Measurements from ENCODE around the gene CTAGE1. TPM values are rescaled to one million over a fixed set of nuclear protein-coding genes. Genes with fewer than 3 reads are reported as not detected.
"Not testable (repeated sequence)": the region's sequence is repeated elsewhere in the genome, so short reads cannot be mapped to it uniquely, and the experiment has no call there.

The CTAGE1 gene
- total and polyA plus RNA-seq, 10 of the 15 experiments (the other 5 are each of a cell fraction or from before 2014, with no cell fraction given): 0.01 TPM; not detected in 9

DNA sequence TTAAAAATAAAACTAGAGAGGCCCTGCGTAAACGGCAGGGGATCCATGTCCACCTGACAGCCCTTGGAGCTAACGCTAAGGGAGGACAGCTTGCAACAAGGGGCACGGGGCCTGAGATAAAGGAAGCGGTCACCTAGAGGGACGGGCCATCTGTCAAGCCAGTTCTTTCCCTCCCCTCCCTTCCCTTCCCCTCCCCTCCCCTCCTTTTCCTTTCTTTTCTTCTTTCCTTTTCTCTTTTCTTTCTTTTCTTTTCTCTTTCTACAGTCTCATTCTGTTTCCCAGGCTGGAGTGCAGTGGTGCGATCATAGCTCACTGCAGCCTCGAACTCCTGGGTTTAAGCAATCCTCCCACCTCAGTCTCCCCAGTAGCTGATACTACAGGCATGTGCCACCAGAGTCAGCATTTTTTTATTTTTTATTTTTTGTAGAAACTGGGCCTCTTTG lies 34.5 kb upstream of the CTAGE1 start (continued):
- TF ChIP-seq EGR1 (IDR thresholded peaks at IDR 0.05; ENCODE audit: borderline replicate concordance in 1 of 2, low read depth in 2 of 2, low read length in 2 of 2): no peak
- TF ChIP-seq RB1 (IDR thresholded peaks at IDR 0.05; ENCODE audit: borderline replicate concordance): no peak
- TF ChIP-seq USF2 (IDR thresholded peaks at IDR 0.05; ENCODE audit: borderline replicate concordance, low read depth, low read length): no peak

- SMC1A ChIA-PET (ENCODE audit: uncharacterized antibody, unreplicated experiment): no interaction called here
- CTCF ChIA-PET: no interaction called here
- Histone ChIP-seq H3K9ac (ENCODE audit: control insufficient read depth, insufficient read depth, low read length) (no peak overlapping the region), H3K9me3 (replicated peaks; ENCODE audit: control insufficient read depth, insufficient read depth, low read length) (no peaks in the 10 kb centered on the region), H3K4me1 (ENCODE audit: control insufficient read depth, insufficient read depth, low read length) (no peaks in the 10 kb centered on the region), H2AFZ (ENCODE audit: control insufficient read depth, low read depth, low read length) (no peak overlapping the region), H3K4me3 (no peak overlapping the region), H3K36me3 (ENCODE audit: control insufficient read depth in 2 of 2, insufficient read depth in 2 of 2, low read length in 1 of 2) (no peaks in the 10 kb centered on the region), H3K27ac (ENCODE audit: control insufficient read depth, insufficient read depth) (no peak overlapping the region), H3K4me2 (ENCODE audit: control insufficient read depth, insufficient read depth) (no peak overlapping the region), H4K20me1 (ENCODE audit: control insufficient read depth, insufficient read depth) (no peaks in the 10 kb centered on the region), H3K27me3 (replicated peaks in 1 of 2; ENCODE audit: control insufficient read depth in 2 of 2, insufficient read depth in 2 of 2, low read length in 1 of 2) (no peaks in the 10 kb centered on the region), H3K79me2 (ENCODE audit: control insufficient read depth, insufficient read depth, low read length) (no peaks in the 10 kb centered on the region)
- RAD21 ChIA-PET (ENCODE audit: unreplicated experiment): no interaction called here
- in situ Hi-C loops (cut with MboI): no loop called here
- no peak for DNase-seq (ENCODE audit: low read depth, low spot score)
- TF ChIP-seq LARP7 (IDR thresholded peaks at IDR 0.05) (no peak), TCF12 (IDR thresholded peaks at IDR 0.05; ENCODE audit: low read depth, low read length) (no peak)
- no peak for FAIRE-seq
- WGBS (ENCODE audit: insufficient coverage, insufficient replicate concordance, low lambda C conversion rate, missing lambda C conversion rate): 53% methylated on average over 7 of the region's 7 CpGs
- POLR2A ChIA-PET: no interaction called here
- BruUV-seq (replicated peaks): no TSS peak
- intact Hi-C loops (cut with micrococcal nuclease; ENCODE audit: unreplicated experiment): loop anchor here (10.0 kb wide), 1 partner anchor 57 kb away; no protein-coding TSS in a partner anchor
- ATAC-seq: no peak
Measured at GRCh38 chr18:22451796-22452195, 34.1 kb upstream of the CTAGE1 start.

DNA sequence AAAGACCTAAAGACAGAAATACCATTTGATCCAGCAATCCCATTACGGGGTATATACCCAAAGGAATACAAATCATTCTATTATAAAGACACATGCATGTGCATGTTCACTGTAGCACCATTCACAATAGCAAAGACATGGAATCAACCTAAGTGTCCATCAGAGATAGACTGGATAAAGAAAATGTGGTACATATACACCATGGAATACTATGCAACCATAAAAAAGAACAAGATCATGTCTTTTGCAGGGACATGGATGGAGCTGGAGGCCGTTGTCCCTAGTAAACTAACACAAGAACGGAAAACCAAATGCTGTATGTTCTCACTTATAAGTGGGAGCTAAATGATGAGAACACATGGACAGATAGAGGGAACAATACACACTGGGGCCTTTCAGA lies 33.1 kb upstream of the CTAGE1 start:
- ATAC-seq; H2AFZ ChIP-seq (ENCODE audit: control insufficient read depth, low read depth, low read length); SMC1A ChIA-PET (ENCODE audit: uncharacterized antibody, unreplicated experiment); H3K4me2 ChIP-seq (ENCODE audit: control insufficient read depth, insufficient read depth); FAIRE-seq; DNase-seq (ENCODE audit: low read depth, low spot score); H3K27ac ChIP-seq (ENCODE audit: control insufficient read depth, insufficient read depth); in situ Hi-C loops (cut with MboI); RAD21 ChIA-PET (ENCODE audit: unreplicated experiment); BruUV-seq (replicated peaks); H4K20me1 ChIP-seq (ENCODE audit: control insufficient read depth, insufficient read depth); H3K4me3 ChIP-seq; H3K27me3 ChIP-seq (replicated peaks in 1 of 2; ENCODE audit: control insufficient read depth in 2 of 2, insufficient read depth in 2 of 2, low read length in 1 of 2); H3K9ac ChIP-seq (ENCODE audit: control insufficient read depth, insufficient read depth, low read length); H3K9me3 ChIP-seq (replicated peaks; ENCODE audit: control insufficient read depth, insufficient read depth, low read length); H3K36me3 ChIP-seq (ENCODE audit: control insufficient read depth in 2 of 2, insufficient read depth in 2 of 2, low read length in 1 of 2); CTCF ChIA-PET; H3K4me1 ChIP-seq (ENCODE audit: control insufficient read depth, insufficient read depth, low read length); H3K79me2 ChIP-seq (ENCODE audit: control insufficient read depth, insufficient read depth, low read length); POLR2A ChIA-PET: not testable (repeated sequence)
- intact Hi-C loops (cut with micrococcal nuclease; ENCODE audit: unreplicated experiment): loop anchor here (10.0 kb wide), 1 partner anchor 56 kb away; no protein-coding TSS in a partner anchor
- WGBS (ENCODE audit: insufficient coverage, insufficient replicate concordance, low lambda C conversion rate, missing lambda C conversion rate): 12% methylated on average over 3 of the region's 3 CpGs

GRCh38 chr18:22450318-22450717 lies 32.6 kb upstream of the CTAGE1 start:
- POLR2A ChIA-PET; H3K9ac ChIP-seq (ENCODE audit: control insufficient read depth, insufficient read depth, low read length); H3K4me3 ChIP-seq; H3K4me1 ChIP-seq (ENCODE audit: control insufficient read depth, insufficient read depth, low read length); H3K4me2 ChIP-seq (ENCODE audit: control insufficient read depth, insufficient read depth); in situ Hi-C loops (cut with MboI); CTCF ChIA-PET; DNase-seq (ENCODE audit: low read depth, low spot score); H3K27me3 ChIP-seq (replicated peaks in 1 of 2; ENCODE audit: control insufficient read depth in 2 of 2, insufficient read depth in 2 of 2, low read length in 1 of 2); H4K20me1 ChIP-seq (ENCODE audit: control insufficient read depth, insufficient read depth); H3K36me3 ChIP-seq (ENCODE audit: control insufficient read depth in 2 of 2, insufficient read depth in 2 of 2, low read length in 1 of 2); H3K79me2 ChIP-seq (ENCODE audit: control insufficient read depth, insufficient read depth, low read length); FAIRE-seq; RAD21 ChIA-PET (ENCODE audit: unreplicated experiment); H3K9me3 ChIP-seq (replicated peaks; ENCODE audit: control insufficient read depth, insufficient read depth, low read length); H3K27ac ChIP-seq (ENCODE audit: control insufficient read depth, insufficient read depth); SMC1A ChIA-PET (ENCODE audit: uncharacterized antibody, unreplicated experiment); ATAC-seq; BruUV-seq (replicated peaks); H2AFZ ChIP-seq (ENCODE audit: control insufficient read depth, low read depth, low read length): not testable (repeated sequence)
- intact Hi-C loops (cut with micrococcal nuclease; ENCODE audit: unreplicated experiment): loop anchor here (10.0 kb wide), 1 partner anchor 56 kb away; no protein-coding TSS in a partner anchor
- WGBS (ENCODE audit: insufficient coverage, insufficient replicate concordance, low lambda C conversion rate, missing lambda C conversion rate): 5% methylated on average over 1 of the region's 1 CpG

Data from GM12878 (cell line).